ENCODE data around the gene RAP2A.

The RAP2A gene

GRCh38 chr13:97471711-97472110 is 37.7 kb downstream of the RAP2A start:
- Histone ChIP-seq H3K27me3 (ENCODE audit: insufficient read depth, poor library complexity, severe bottlenecking) (no peaks in the 10 kb centered on the region), H3K4me3 (ENCODE audit: severe bottlenecking) (no peak overlapping the region), H3K27ac (ENCODE audit: poor library complexity, severe bottlenecking) (no peak overlapping the region), H3K4me1 (ENCODE audit: insufficient read depth, poor library complexity, severe bottlenecking) (no peaks in the 10 kb centered on the region), H3K36me3 (ENCODE audit: low read depth) (peaks cover 3% of the 10 kb centered on the region; the same call in 1 of the 2 replicates), H3K9me3 (ENCODE audit: severe bottlenecking) (no peaks in the 10 kb centered on the region)
- ATAC-seq (ENCODE audit: low read depth) (no peak), DNase-seq (ENCODE audit: low spot score) (no peak)
- no peak for TF ChIP-seq CTCF (IDR thresholded peaks at IDR 0.05; ENCODE audit: poor library complexity, severe bottlenecking)

- TF ChIP-seq CTCF (IDR thresholded peaks at IDR 0.05; ENCODE audit: poor library complexity, severe bottlenecking) = no peak
- Histone ChIP-seq H3K36me3 (ENCODE audit: low read depth) (no peaks in the 10 kb centered on the region), H3K9me3 (ENCODE audit: severe bottlenecking) (no peaks in the 10 kb centered on the region), H3K27ac (ENCODE audit: poor library complexity, severe bottlenecking) (no peak overlapping the region), H3K4me3 (ENCODE audit: severe bottlenecking) (no peak overlapping the region), H3K27me3 (ENCODE audit: insufficient read depth, poor library complexity, severe bottlenecking) (no peaks in the 10 kb centered on the region), H3K4me1 (ENCODE audit: insufficient read depth, poor library complexity, severe bottlenecking) (no peaks in the 10 kb centered on the region)
- ATAC-seq (ENCODE audit: low read depth) (no peak), DNase-seq (ENCODE audit: low spot score) (no peak)
Observed at GRCh38 chr13:97474349-97474980, 40.5 kb downstream of the RAP2A start.

GRCh38 chr13:97475011-97475410 is 41.0 kb downstream of the RAP2A start:
- Histone ChIP-seq H3K27me3 (ENCODE audit: insufficient read depth, poor library complexity, severe bottlenecking) (no peaks in the 10 kb centered on the region), H3K36me3 (ENCODE audit: low read depth) (no peaks in the 10 kb centered on the region), H3K27ac (ENCODE audit: poor library complexity, severe bottlenecking) (no peak overlapping the region), H3K9me3 (ENCODE audit: severe bottlenecking) (no peaks in the 10 kb centered on the region), H3K4me3 (ENCODE audit: severe bottlenecking) (no peak overlapping the region), H3K4me1 (ENCODE audit: insufficient read depth, poor library complexity, severe bottlenecking) (no peaks in the 10 kb centered on the region)
- ATAC-seq (ENCODE audit: low read depth) = no peak
- DNase-seq (ENCODE audit: low spot score) = no peak
- no peak for TF ChIP-seq CTCF (IDR thresholded peaks at IDR 0.05; ENCODE audit: poor library complexity, severe bottlenecking)

- Histone ChIP-seq H3K27ac (ENCODE audit: poor library complexity, severe bottlenecking) (no peak overlapping the region), H3K36me3 (ENCODE audit: low read depth) (no peaks in the 10 kb centered on the region), H3K4me3 (ENCODE audit: severe bottlenecking) (no peak overlapping the region), H3K27me3 (ENCODE audit: insufficient read depth, poor library complexity, severe bottlenecking) (no peaks in the 10 kb centered on the region), H3K4me1 (ENCODE audit: insufficient read depth, poor library complexity, severe bottlenecking) (no peaks in the 10 kb centered on the region), H3K9me3 (ENCODE audit: severe bottlenecking) (no peaks in the 10 kb centered on the region)
- no peak for DNase-seq (ENCODE audit: low spot score)
- no peak for ATAC-seq (ENCODE audit: low read depth)
- TF ChIP-seq CTCF (IDR thresholded peaks at IDR 0.05; ENCODE audit: poor library complexity, severe bottlenecking) = no peak
Observed at GRCh38 chr13:97477844-97478243, 43.9 kb downstream of the RAP2A start.

GRCh38 chr13:97478247-97478646 is 44.3 kb downstream of the RAP2A start:
- Histone ChIP-seq H3K36me3 (ENCODE audit: low read depth) (no peaks in the 10 kb centered on the region), H3K4me1 (ENCODE audit: insufficient read depth, poor library complexity, severe bottlenecking) (no peaks in the 10 kb centered on the region), H3K4me3 (ENCODE audit: severe bottlenecking) (no peak overlapping the region), H3K27me3 (ENCODE audit: insufficient read depth, poor library complexity, severe bottlenecking) (no peaks in the 10 kb centered on the region), H3K27ac (ENCODE audit: poor library complexity, severe bottlenecking) (no peak overlapping the region), H3K9me3 (ENCODE audit: severe bottlenecking) (no peaks in the 10 kb centered on the region)
- no peak for ATAC-seq (ENCODE audit: low read depth)
- no peak for TF ChIP-seq CTCF (IDR thresholded peaks at IDR 0.05; ENCODE audit: poor library complexity, severe bottlenecking)
- no peak for DNase-seq (ENCODE audit: low spot score)

Data from RWPE2 (cell line).